ENCODE measurements around the gene ZNF628. TPM values are rescaled to one million over a fixed set of nuclear protein-coding genes. Genes with fewer than 3 reads are reported as not detected.

The ZNF628 gene
- polyA plus RNA-seq, 3 donors, result 0.50 to 3.1 TPM; not detected in 1

GRCh38 chr19:55434356-55434919 is 42.0 kb upstream of the ZNF628 start:
- H3K4me3 Mint-ChIP-seq, result no peak overlapping the region
- 100% methylated on average over 1 of the region's 4 CpGs for WGBS (ENCODE audit: insufficient coverage)
- Histone ChIP-seq H3K9ac (ENCODE audit: insufficient read depth, low read length, poor library complexity, severe bottlenecking) (no peak overlapping the region), H3K4me3 (replicated peaks in 1 of 3; ENCODE audit: low read depth in 2 of 3, low read length in 3 of 3) (no peak overlapping the region), H2AFZ (ENCODE audit: insufficient read depth, low read depth, low read length, poor library complexity, severe bottlenecking) (no peak overlapping the region), H3K4me2 (replicated peaks; ENCODE audit: extremely low read depth, low read length, poor library complexity, severe bottlenecking) (no peak overlapping the region), H3K9me3 (replicated peaks in 1 of 2; ENCODE audit: control insufficient read depth in 1 of 2, insufficient read depth in 1 of 2, low read length in 2 of 2) (peaks cover 0 to 13% of the 10 kb centered on the region in 2 donors), H3K27ac (ENCODE audit: low read depth in 1 of 2, low read length in 2 of 2) (no peak overlapping the region), H3K36me3 (replicated peaks in 1 of 2; ENCODE audit: control insufficient read depth in 1 of 2, insufficient read depth in 2 of 2, low read length in 2 of 2) (no peaks in the 10 kb centered on the region), H3K27me3 (ENCODE audit: control insufficient read depth in 2 of 2, insufficient read depth in 2 of 2, low read length in 2 of 2) (peaks cover 5 to 38% of the 10 kb centered on the region in 2 donors), H3K4me1 (ENCODE audit: control insufficient read depth in 1 of 2, insufficient read depth in 2 of 2, low read length in 2 of 2) (no peaks in the 10 kb centered on the region), H4K20me1 (ENCODE audit: insufficient read depth, low read length) (no peaks in the 10 kb centered on the region), H3K79me2 (ENCODE audit: insufficient read depth, low read length) (no peaks in the 10 kb centered on the region)
- peaks cover 0 to 18% (median 11%) of the 10 kb centered on the region in 7 donors for H3K9me3 Mint-ChIP-seq
- intact Hi-C loops (cut with micrococcal nuclease), result no loop called here
- peaks cover 27 to 42% (median 29%) of the 10 kb centered on the region in 3 donors for H3K27me3 Mint-ChIP-seq (ENCODE audit: low read depth in 3 of 3)
- TF ChIP-seq, protein P1, sequence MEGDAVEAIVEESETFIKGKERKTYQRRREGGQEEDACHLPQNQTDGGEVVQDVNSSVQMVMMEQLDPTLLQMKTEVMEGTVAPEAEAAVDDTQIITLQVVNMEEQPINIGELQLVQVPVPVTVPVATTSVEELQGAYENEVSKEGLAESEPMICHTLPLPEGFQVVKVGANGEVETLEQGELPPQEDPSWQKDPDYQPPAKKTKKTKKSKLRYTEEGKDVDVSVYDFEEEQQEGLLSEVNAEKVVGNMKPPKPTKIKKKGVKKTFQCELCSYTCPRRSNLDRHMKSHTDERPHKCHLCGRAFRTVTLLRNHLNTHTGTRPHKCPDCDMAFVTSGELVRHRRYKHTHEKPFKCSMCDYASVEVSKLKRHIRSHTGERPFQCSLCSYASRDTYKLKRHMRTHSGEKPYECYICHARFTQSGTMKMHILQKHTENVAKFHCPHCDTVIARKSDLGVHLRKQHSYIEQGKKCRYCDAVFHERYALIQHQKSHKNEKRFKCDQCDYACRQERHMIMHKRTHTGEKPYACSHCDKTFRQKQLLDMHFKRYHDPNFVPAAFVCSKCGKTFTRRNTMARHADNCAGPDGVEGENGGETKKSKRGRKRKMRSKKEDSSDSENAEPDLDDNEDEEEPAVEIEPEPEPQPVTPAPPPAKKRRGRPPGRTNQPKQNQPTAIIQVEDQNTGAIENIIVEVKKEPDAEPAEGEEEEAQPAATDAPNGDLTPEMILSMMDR (IDR thresholded peaks at IDR 0.05), result no peak
- no peak overlapping the region for H3K27ac Mint-ChIP-seq
- no peaks in the 10 kb centered on the region for H3K4me1 Mint-ChIP-seq
- no peak for DNase-seq
- H3K36me3 Mint-ChIP-seq, result peaks cover 0 to 3% of the 10 kb centered on the region in 2 donors

GRCh38 chr19:55435020-55435419 is 41.4 kb upstream of the ZNF628 start:
- H3K4me2 ChIP-seq (replicated peaks; ENCODE audit: extremely low read depth, low read length, poor library complexity, severe bottlenecking), result no peak overlapping the region
- H3K4me1 Mint-ChIP-seq, result peaks cover 4% of the 10 kb centered on the region
- H3K79me2 ChIP-seq (ENCODE audit: insufficient read depth, low read length), result no peaks in the 10 kb centered on the region
- H3K9me3 Mint-ChIP-seq, result peaks cover 0 to 19% (median 10%) of the 10 kb centered on the region in 7 donors
- intact Hi-C loops (cut with micrococcal nuclease), result no loop called here
- H3K4me1 ChIP-seq (ENCODE audit: control insufficient read depth in 1 of 2, insufficient read depth in 2 of 2, low read length in 2 of 2), result peaks cover 1 to 2% of the 10 kb centered on the region in 2 donors
- no peak for DNase-seq
- H3K27me3 ChIP-seq (ENCODE audit: control insufficient read depth in 2 of 2, insufficient read depth in 2 of 2, low read length in 2 of 2), result peaks cover 5 to 40% of the 10 kb centered on the region in 2 donors
- no peak overlapping the region for H3K27ac Mint-ChIP-seq
- peaks cover 0 to 3% of the 10 kb centered on the region in 2 donors for H3K36me3 Mint-ChIP-seq
- H2AFZ ChIP-seq (ENCODE audit: insufficient read depth, low read depth, low read length, poor library complexity, severe bottlenecking), result no peak overlapping the region
- peaks cover 26 to 43% (median 34%) of the 10 kb centered on the region in 3 donors for H3K27me3 Mint-ChIP-seq (ENCODE audit: low read depth in 3 of 3)
- TF ChIP-seq, protein P1 (IDR thresholded peaks at IDR 0.05), result no peak
- no peak overlapping the region for H3K4me3 Mint-ChIP-seq
- H3K36me3 ChIP-seq (replicated peaks in 1 of 2; ENCODE audit: control insufficient read depth in 1 of 2, insufficient read depth in 2 of 2, low read length in 2 of 2), result no peaks in the 10 kb centered on the region
- H3K27ac ChIP-seq (ENCODE audit: low read depth in 1 of 2, low read length in 2 of 2), result no peak overlapping the region
- no peak overlapping the region for H3K9ac ChIP-seq (ENCODE audit: insufficient read depth, low read length, poor library complexity, severe bottlenecking)
- H3K4me3 ChIP-seq (replicated peaks in 1 of 3; ENCODE audit: low read depth in 2 of 3, low read length in 3 of 3), result no peak overlapping the region
- WGBS (ENCODE audit: insufficient coverage), result 89% methylated on average over 3 of the region's 4 CpGs
- H3K9me3 ChIP-seq (replicated peaks in 1 of 2; ENCODE audit: control insufficient read depth in 1 of 2, insufficient read depth in 1 of 2, low read length in 2 of 2), result peaks cover 0 to 11% of the 10 kb centered on the region in 2 donors
- H4K20me1 ChIP-seq (ENCODE audit: insufficient read depth, low read length), result no peaks in the 10 kb centered on the region
